ENCODE data around the gene C1QTNF7.

DNA sequence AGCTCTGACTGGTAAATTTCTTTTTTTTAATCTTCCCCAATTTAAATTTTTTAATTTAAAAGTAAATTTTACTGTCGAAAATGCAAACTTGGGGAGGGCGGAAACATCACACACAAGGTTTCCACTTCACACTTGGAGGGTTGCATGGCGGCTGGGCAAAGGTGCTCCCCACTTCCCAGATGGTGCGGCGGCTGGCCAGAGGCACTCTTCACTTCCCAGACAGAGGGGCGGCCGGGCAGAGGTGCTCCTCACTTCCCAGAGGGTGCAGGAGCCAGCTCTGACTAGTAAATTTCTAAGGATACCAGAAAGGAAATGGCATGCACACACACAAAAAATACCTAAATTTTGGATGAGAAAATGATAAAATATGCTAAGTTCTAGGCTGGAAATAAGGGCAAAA, 16.4 kb downstream of the C1QTNF7 start:
- TF ChIP-seq, protein P1, sequence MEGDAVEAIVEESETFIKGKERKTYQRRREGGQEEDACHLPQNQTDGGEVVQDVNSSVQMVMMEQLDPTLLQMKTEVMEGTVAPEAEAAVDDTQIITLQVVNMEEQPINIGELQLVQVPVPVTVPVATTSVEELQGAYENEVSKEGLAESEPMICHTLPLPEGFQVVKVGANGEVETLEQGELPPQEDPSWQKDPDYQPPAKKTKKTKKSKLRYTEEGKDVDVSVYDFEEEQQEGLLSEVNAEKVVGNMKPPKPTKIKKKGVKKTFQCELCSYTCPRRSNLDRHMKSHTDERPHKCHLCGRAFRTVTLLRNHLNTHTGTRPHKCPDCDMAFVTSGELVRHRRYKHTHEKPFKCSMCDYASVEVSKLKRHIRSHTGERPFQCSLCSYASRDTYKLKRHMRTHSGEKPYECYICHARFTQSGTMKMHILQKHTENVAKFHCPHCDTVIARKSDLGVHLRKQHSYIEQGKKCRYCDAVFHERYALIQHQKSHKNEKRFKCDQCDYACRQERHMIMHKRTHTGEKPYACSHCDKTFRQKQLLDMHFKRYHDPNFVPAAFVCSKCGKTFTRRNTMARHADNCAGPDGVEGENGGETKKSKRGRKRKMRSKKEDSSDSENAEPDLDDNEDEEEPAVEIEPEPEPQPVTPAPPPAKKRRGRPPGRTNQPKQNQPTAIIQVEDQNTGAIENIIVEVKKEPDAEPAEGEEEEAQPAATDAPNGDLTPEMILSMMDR (IDR thresholded peaks at IDR 0.05), result no peak
- TF ChIP-seq POLR2A (IDR thresholded peaks at IDR 0.05), result no peak
